Vagina (tissue), 2 donors: ENCODE measurements around the gene GANAB.

Experiments used
- POLR2A ChIP-seq, 2 donors: fragments of 450-650 bp; IDR thresholded peaks; one replicate each; pipeline ENCODE4 v1.6.1; 2017; ENCODE audit warnings: antibody characterized with exemption in 2 of 2, mild to moderate bottlenecking in 2 of 2, moderate library complexity in 2 of 2
- POLR2AphosphoS5 ChIP-seq, 2 donors: sonication (generic); formaldehyde crosslinking; IDR thresholded peaks; one replicate each; pipeline ENCODE4 v1.9.0; 2017; ENCODE audit warnings: antibody characterized with exemption in 2 of 2, mild to moderate bottlenecking in 2 of 2, low read depth in 1 of 2; ENCODE audit not compliant: insufficient read depth in 1 of 2
- TF ChIP-seq, protein P1 (sequence below), 3 experiments: fragments of 450-650 bp in 2 of 3; fragments of 200-600 bp in 1 of 3; sonication (generic) in 1 of 3; IDR thresholded peaks; one replicate each; pipeline ENCODE4 v1.5.1; 2017 to 2019; ENCODE audit warnings: antibody characterized with exemption in 3 of 3, mild to moderate bottlenecking in 2 of 3, moderate library complexity in 2 of 3

DNA sequence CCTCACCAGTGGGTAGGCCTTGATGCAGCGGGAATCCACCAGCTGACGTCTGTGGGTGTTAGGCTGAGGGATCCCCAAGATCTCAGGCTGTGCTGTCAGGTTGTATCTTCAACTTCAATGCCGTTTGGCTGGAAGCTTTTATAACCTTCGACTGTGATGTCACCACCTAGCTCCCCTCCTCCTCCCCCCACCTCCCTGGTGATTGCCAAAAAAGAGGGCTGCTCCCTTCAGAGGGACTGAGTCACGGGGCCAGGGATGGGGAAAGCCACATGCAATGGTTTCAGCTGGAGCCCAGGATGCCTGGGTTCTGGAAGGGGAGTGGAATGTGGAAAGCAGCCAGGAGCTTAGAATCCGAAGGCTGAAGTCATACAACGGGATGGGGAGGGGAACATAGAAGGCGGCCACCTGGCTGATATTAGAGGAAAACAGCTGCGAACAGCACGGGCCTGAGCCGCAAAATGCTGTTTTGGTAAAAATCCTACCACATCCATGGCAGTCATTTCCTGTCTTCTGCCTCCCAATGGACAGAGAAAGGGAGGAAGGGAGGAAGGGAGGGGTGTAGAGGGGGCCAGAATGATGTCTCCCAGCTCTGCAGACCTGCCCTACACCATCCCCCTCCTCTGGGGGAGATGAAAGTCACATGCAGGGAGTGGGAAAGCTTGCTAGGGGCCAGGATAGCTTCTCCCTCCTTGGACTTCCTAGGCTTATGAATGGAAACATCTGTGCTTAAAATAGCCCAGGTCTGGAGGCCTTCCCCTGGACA, 43.2 kb upstream of the GANAB start, which contains the start of gene LRRN4CL:
- TF ChIP-seq, protein P1, sequence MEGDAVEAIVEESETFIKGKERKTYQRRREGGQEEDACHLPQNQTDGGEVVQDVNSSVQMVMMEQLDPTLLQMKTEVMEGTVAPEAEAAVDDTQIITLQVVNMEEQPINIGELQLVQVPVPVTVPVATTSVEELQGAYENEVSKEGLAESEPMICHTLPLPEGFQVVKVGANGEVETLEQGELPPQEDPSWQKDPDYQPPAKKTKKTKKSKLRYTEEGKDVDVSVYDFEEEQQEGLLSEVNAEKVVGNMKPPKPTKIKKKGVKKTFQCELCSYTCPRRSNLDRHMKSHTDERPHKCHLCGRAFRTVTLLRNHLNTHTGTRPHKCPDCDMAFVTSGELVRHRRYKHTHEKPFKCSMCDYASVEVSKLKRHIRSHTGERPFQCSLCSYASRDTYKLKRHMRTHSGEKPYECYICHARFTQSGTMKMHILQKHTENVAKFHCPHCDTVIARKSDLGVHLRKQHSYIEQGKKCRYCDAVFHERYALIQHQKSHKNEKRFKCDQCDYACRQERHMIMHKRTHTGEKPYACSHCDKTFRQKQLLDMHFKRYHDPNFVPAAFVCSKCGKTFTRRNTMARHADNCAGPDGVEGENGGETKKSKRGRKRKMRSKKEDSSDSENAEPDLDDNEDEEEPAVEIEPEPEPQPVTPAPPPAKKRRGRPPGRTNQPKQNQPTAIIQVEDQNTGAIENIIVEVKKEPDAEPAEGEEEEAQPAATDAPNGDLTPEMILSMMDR (IDR thresholded peaks at IDR 0.05) = no peak
- TF ChIP-seq POLR2A (IDR thresholded peaks at IDR 0.05) = peak in 1 of 2 donors; percentile 82
- TF ChIP-seq POLR2AphosphoS5 (IDR thresholded peaks at IDR 0.05; ENCODE audit: insufficient read depth in 1 of 2, low read depth in 1 of 2) = peak; percentile 88 to 91
